ENCODE data around the gene CERS1.

DNA sequence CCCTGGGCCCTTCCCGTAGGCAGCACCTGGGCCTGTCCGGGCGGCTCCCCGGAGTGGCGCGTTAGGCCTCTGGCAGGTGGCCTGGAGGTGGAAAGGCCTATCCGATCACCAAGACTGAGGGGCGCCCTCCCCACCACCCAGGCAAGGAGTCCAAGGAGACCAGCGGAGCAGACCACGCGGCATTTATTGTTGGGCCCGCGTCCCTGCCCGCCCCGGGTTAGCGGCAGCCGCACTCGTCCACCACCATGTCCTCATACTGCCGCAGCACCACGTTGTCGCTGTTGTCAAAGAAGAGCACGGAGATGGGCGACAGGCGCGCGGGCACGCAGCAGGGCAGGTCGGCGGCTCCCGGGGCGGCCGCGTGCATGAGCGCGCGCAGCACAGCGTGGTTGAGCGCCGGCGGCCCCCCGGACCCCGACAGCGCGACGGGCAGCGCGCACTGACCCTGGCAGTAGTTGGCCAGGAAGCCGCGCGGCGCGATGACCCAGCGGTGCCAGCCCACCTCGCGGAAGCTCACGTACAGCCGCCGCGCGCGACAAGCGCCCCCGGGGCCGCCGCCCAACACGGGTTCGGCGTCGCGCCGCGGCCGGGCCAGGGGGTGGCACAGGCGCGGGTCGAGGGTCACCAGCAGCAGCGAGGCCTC lies 27.5 kb downstream of the CERS1 start:
- TF ChIP-seq, protein P1, sequence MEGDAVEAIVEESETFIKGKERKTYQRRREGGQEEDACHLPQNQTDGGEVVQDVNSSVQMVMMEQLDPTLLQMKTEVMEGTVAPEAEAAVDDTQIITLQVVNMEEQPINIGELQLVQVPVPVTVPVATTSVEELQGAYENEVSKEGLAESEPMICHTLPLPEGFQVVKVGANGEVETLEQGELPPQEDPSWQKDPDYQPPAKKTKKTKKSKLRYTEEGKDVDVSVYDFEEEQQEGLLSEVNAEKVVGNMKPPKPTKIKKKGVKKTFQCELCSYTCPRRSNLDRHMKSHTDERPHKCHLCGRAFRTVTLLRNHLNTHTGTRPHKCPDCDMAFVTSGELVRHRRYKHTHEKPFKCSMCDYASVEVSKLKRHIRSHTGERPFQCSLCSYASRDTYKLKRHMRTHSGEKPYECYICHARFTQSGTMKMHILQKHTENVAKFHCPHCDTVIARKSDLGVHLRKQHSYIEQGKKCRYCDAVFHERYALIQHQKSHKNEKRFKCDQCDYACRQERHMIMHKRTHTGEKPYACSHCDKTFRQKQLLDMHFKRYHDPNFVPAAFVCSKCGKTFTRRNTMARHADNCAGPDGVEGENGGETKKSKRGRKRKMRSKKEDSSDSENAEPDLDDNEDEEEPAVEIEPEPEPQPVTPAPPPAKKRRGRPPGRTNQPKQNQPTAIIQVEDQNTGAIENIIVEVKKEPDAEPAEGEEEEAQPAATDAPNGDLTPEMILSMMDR (IDR thresholded peaks at IDR 0.05; ENCODE audit: borderline replicate concordance, extremely low read depth, low read length, poor library complexity, severe bottlenecking) = no peak
- no peak for TF ChIP-seq EZH2 (IDR thresholded peaks at IDR 0.05; ENCODE audit: borderline replicate concordance, low read depth, low read length, severe bottlenecking)

Measured in DND-41 (cell line).